ENCODE measurements around the gene MTHFS.
"Not testable (repeated sequence)": the region's sequence is repeated elsewhere in the genome, so short reads cannot be mapped to it uniquely, and the experiment has no call there.

The MTHFS gene

GRCh38 chr15:79915776-79916501, 19.1 kb upstream of the MTHFS start:
- DNase-seq (ENCODE audit: low spot score) = not testable (repeated sequence)

GRCh38 chr15:79914728-79915127, 17.9 kb upstream of the MTHFS start:
- no peak for DNase-seq (ENCODE audit: low spot score)

- not testable (repeated sequence) for DNase-seq (ENCODE audit: low spot score)
These were observed 12.9 kb upstream of the MTHFS start for GRCh38 chr15:79909556-79910335.

- no peak for DNase-seq (ENCODE audit: low spot score)
These were observed 7.5 kb upstream of the MTHFS start for GRCh38 chr15:79904271-79904670.

GRCh38 chr15:79903626-79904025, 6.8 kb upstream of the MTHFS start:
- DNase-seq (ENCODE audit: low spot score) = no peak

GRCh38 chr15:79903144-79903543, 6.3 kb upstream of the MTHFS start:
- DNase-seq (ENCODE audit: low spot score) = no peak

GRCh38 chr15:79901958-79902357, 5.1 kb upstream of the MTHFS start:
- DNase-seq (ENCODE audit: low spot score) = no peak

GRCh38 chr15:79900818-79901378, 4.1 kb upstream of the MTHFS start:
- not testable (repeated sequence) for DNase-seq (ENCODE audit: low spot score)

- DNase-seq (ENCODE audit: low spot score) = no peak
These were observed 3.3 kb upstream of the MTHFS start for GRCh38 chr15:79900087-79900486.

- DNase-seq (ENCODE audit: low spot score) = not testable (repeated sequence)
These were observed 2.0 kb upstream of the MTHFS start for GRCh38 chr15:79898786-79899185.

GRCh38 chr15:79898369-79898768, 1.6 kb upstream of the MTHFS start:
- no peak for DNase-seq (ENCODE audit: low spot score)

- DNase-seq (ENCODE audit: low spot score) = no peak
These were observed 893 bp upstream of the MTHFS start for GRCh38 chr15:79897701-79898113.

GRCh38 chr15:79897380-79897678, 515 bp upstream of the MTHFS start:
- DNase-seq (ENCODE audit: low spot score) = no peak

GRCh38 chr15:79896131-79896633, 632 bp downstream of the MTHFS start:
- DNase-seq (ENCODE audit: low spot score) = no peak

- DNase-seq (ENCODE audit: low spot score) = no peak
These were observed 9.5 kb downstream of the MTHFS start for GRCh38 chr15:79887054-79887930.

- DNase-seq (ENCODE audit: low spot score) = no peak
These were observed 10.7 kb downstream of the MTHFS start for GRCh38 chr15:79886124-79886523.

GRCh38 chr15:79884204-79884596, 12.6 kb downstream of the MTHFS start:
- no peak for DNase-seq (ENCODE audit: low spot score)

GRCh38 chr15:79883579-79884203, 13.1 kb downstream of the MTHFS start:
- no peak for DNase-seq (ENCODE audit: low spot score)

GRCh38 chr15:79881668-79882067, 15.1 kb downstream of the MTHFS start:
- no peak for DNase-seq (ENCODE audit: low spot score)

- DNase-seq (ENCODE audit: low spot score) = no peak
These were observed 15.6 kb downstream of the MTHFS start for GRCh38 chr15:79881254-79881653.

GRCh38 chr15:79878078-79878705, 18.6 kb downstream of the MTHFS start:
- no peak for DNase-seq (ENCODE audit: low spot score)

All from AG08395 (cell line).